OCI-LY1 (cell line): ENCODE measurements around the gene TPRG1.

ENCODE experiments used
- H2AFZ ChIP-seq: fragments of 200-600 bp; sonication (generic), shearing (Covaris generic); 2 replicates; pipeline ENCODE4 v1.6.0; 2014; ENCODE audit warnings: antibody characterized with exemption, mild to moderate bottlenecking, low read length
- H3F3A ChIP-seq: fragments of 200-600 bp; sonication (generic), shearing (Covaris generic); 2 replicates; pipeline ENCODE4 v1.6.0; 2014; ENCODE audit warnings: mild to moderate bottlenecking, antibody characterized with exemption, low read length, moderate library complexity; ENCODE audit not compliant: insufficient read depth
- H3K27ac ChIP-seq: fragments of 200-600 bp; sonication (generic); 2 replicates; pipeline ENCODE4 v1.5.1; 2014; ENCODE audit warnings: low read length, mixed run types, mild to moderate bottlenecking, low read depth; ENCODE audit not compliant: poor library complexity, severe bottlenecking
- H3K27me3 ChIP-seq: fragments of 200-600 bp; sonication (generic); 2 replicates; pipeline ENCODE4 v1.6.0; 2014; ENCODE audit warnings: antibody characterized with exemption, mild to moderate bottlenecking, low read length, moderate library complexity; ENCODE audit not compliant: insufficient read depth
- H3K36me3 ChIP-seq: fragments of 200-600 bp; sonication (generic); 2 replicates; pipeline ENCODE4 v1.6.1; 2014; ENCODE audit warnings: mild to moderate bottlenecking, antibody characterized with exemption, low read length, moderate library complexity, mixed read lengths; ENCODE audit not compliant: insufficient read depth
- H3K4me1 ChIP-seq: fragments of 200-600 bp; sonication (generic); 2 replicates; pipeline ENCODE4 v1.5.1; 2014; ENCODE audit warnings: mild to moderate bottlenecking, low read length, moderate library complexity; ENCODE audit not compliant: insufficient read depth, severe bottlenecking
- H3K4me2 ChIP-seq: fragments of 200-600 bp; sonication (generic), shearing (Covaris generic); 2 replicates; pipeline ENCODE4 v1.6.1; 2014; ENCODE audit warnings: low read length
- H3K4me3 ChIP-seq: fragments of 200-600 bp; sonication (generic); 2 replicates; pipeline ENCODE4 v1.5.1; 2014; ENCODE audit warnings: low read length, low read depth, mild to moderate bottlenecking, mixed read lengths; ENCODE audit not compliant: poor library complexity, severe bottlenecking
- H3K79me2 ChIP-seq: fragments of 200-600 bp; shearing (Covaris generic); 2 replicates; pipeline ENCODE4 v1.6.1; 2016; ENCODE audit warnings: mixed run types, low read length, mixed read lengths; ENCODE audit not compliant: insufficient read depth
- H3K9ac ChIP-seq: fragments of 200-600 bp; sonication (generic), shearing (Covaris generic); 2 replicates; pipeline ENCODE4 v1.6.1; 2014; ENCODE audit warnings: mild to moderate bottlenecking, low read length, mixed read lengths
- H3K9me2 ChIP-seq: fragments of 200-600 bp; sonication (generic), shearing (Covaris generic); 2 replicates; pipeline ENCODE4 v1.6.1; 2014; ENCODE audit warnings: low read depth, mild to moderate bottlenecking, low read length, mixed read lengths
- H3K9me3 ChIP-seq: fragments of 200-600 bp; shearing (Covaris generic); 2 replicates; pipeline ENCODE4 v1.6.1; 2014; ENCODE audit warnings: low read length, mixed read lengths
- H4K20me1 ChIP-seq: fragments of 200-600 bp; sonication (generic), shearing (Covaris generic); 2 replicates; pipeline ENCODE4 v1.6.0; 2016; ENCODE audit warnings: mild to moderate bottlenecking, low read length; ENCODE audit not compliant: insufficient read depth
- EZH2 ChIP-seq: fragments of 200-600 bp; sonication (generic), shearing (Covaris generic); IDR thresholded peaks from 2 replicates; pipeline ENCODE4 v1.8.0; 2017; ENCODE audit warnings: borderline replicate concordance, mixed run types, mild to moderate bottlenecking, antibody characterized with exemption, low read length, moderate library complexity, mixed read lengths
- TF ChIP-seq, protein P1 (sequence below): fragments of 200-600 bp; sonication (generic), shearing (Covaris generic); IDR thresholded peaks from 2 replicates; pipeline ENCODE4 v1.5.1; 2017; ENCODE audit warnings: mild to moderate bottlenecking, antibody characterized with exemption, low read length, moderate library complexity, mixed read lengths

TPRG1 gene

DNA sequence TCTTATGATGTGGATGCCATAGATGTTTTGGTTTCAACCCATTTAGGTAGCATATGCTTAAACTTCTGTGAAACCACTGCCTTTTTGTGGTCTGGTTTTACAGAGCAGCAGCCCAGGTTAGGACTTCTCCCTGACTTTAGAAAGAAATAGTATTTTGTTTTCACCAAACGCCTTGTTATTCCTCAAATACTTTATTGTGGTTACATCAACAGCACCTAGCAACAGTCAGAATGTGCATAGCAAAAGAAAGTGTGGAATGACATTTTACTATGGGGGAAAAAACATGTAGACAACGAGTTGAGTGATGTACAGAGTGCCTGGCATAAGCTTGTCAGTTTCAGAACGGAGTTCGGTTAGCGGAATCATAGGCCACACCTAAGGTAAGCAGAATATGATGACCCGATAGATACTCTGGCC lies 159.2 kb downstream of the TPRG1 start:
- H4K20me1 ChIP-seq, result no peaks in the 10 kb centered on the region
- no peak overlapping the region for H3K9ac ChIP-seq
- H3K4me2 ChIP-seq, result no peak overlapping the region
- H3K27me3 ChIP-seq, result no peaks in the 10 kb centered on the region
- no peaks in the 10 kb centered on the region for H3F3A ChIP-seq
- no peaks in the 10 kb centered on the region for H3K4me1 ChIP-seq
- no peak overlapping the region for H3K4me3 ChIP-seq
- H3K9me2 ChIP-seq, result no peaks in the 10 kb centered on the region
- no peak overlapping the region for H2AFZ ChIP-seq
- H3K36me3 ChIP-seq, result no peaks in the 10 kb centered on the region
- H3K79me2 ChIP-seq, result no peaks in the 10 kb centered on the region
- H3K9me3 ChIP-seq, result no peaks in the 10 kb centered on the region
- TF ChIP-seq, protein P1, sequence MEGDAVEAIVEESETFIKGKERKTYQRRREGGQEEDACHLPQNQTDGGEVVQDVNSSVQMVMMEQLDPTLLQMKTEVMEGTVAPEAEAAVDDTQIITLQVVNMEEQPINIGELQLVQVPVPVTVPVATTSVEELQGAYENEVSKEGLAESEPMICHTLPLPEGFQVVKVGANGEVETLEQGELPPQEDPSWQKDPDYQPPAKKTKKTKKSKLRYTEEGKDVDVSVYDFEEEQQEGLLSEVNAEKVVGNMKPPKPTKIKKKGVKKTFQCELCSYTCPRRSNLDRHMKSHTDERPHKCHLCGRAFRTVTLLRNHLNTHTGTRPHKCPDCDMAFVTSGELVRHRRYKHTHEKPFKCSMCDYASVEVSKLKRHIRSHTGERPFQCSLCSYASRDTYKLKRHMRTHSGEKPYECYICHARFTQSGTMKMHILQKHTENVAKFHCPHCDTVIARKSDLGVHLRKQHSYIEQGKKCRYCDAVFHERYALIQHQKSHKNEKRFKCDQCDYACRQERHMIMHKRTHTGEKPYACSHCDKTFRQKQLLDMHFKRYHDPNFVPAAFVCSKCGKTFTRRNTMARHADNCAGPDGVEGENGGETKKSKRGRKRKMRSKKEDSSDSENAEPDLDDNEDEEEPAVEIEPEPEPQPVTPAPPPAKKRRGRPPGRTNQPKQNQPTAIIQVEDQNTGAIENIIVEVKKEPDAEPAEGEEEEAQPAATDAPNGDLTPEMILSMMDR, result no peak
- TF ChIP-seq EZH2, result no peak
- H3K27ac ChIP-seq, result no peak overlapping the region

DNA sequence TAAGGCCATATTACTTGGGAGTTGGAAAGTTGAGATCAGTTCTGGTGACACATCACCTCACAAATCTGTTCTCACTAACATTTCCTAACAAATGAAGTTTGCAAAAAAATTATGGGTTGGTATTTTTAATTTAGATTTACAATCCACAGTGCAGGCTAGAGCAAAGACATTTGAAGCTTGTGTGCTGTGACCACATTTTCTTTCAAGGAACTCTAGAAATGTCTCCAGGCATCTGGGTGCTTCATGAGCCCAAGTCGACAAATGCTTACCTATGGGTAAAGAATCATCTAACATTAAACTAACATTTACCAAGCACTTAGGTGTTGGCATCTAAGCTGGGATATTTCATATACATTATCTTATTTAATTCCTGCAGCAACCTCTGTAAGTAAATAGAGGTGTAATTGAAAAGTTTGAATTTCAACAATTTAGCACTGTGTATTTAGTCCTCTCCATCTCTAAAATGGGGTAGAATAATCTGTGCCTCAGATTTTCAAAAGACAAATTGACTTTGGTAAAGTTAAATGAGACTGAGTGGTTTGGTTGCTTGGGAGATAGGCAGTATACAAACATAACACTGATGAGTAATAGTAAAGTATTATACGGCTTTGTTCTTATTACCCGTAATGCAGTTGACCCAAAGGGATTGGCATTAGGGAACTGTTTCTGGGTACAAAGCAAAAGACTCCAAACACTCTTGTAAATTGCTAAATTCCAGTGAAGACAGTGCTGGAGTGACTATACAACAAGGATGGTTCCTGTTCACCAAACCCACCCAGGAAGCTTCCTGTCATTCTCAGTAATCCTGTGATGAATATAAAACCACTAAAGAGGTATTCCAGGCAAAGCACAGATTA lies 162.5 kb downstream of the TPRG1 start:
- H2AFZ ChIP-seq, result no peak overlapping the region
- no peaks in the 10 kb centered on the region for H3K4me1 ChIP-seq
- H3K9ac ChIP-seq, result no peak overlapping the region
- no peaks in the 10 kb centered on the region for H3K36me3 ChIP-seq
- H3K79me2 ChIP-seq, result no peaks in the 10 kb centered on the region
- H3K4me2 ChIP-seq, result no peak overlapping the region
- TF ChIP-seq, protein P1, result no peak
- no peak for TF ChIP-seq EZH2
- H3K27me3 ChIP-seq, result no peaks in the 10 kb centered on the region
- no peak overlapping the region for H3K4me3 ChIP-seq
- no peaks in the 10 kb centered on the region for H4K20me1 ChIP-seq
- no peak overlapping the region for H3K27ac ChIP-seq
- no peaks in the 10 kb centered on the region for H3K9me2 ChIP-seq
- no peaks in the 10 kb centered on the region for H3F3A ChIP-seq
- no peaks in the 10 kb centered on the region for H3K9me3 ChIP-seq

DNA sequence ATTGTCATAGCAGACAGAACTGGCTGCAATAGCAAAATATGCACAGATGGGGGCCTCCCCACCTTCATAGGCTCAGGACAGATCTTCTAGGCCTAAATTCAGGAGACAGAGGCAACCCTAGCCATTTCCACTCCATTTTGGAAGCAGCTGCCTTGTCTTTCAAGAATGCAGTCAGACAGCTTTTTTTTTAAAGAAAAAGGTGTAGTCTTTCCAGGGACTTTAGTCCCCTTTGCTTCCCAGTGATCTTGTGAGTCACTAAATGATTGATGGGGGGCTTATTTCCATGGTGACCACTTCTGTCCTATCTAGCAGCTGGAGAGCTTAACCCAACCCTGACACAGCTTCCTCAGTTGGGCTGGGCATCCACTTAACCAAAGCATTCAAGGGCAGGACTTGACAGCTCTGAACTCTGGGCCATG lies 165.9 kb downstream of the TPRG1 start:
- Histone ChIP-seq H3K4me1 (no peaks in the 10 kb centered on the region), H3K4me3 (no peak overlapping the region), H3K36me3 (no peaks in the 10 kb centered on the region), H3K27ac (no peak overlapping the region), H3K9me3 (no peaks in the 10 kb centered on the region), H3K9ac (no peak overlapping the region), H3F3A (no peaks in the 10 kb centered on the region), H3K9me2 (no peaks in the 10 kb centered on the region), H3K27me3 (no peaks in the 10 kb centered on the region), H3K79me2 (no peaks in the 10 kb centered on the region), H4K20me1 (no peaks in the 10 kb centered on the region), H2AFZ (no peak overlapping the region), H3K4me2 (no peak overlapping the region)
- TF ChIP-seq, protein P1, result peak; percentile 10; the same call in 1 of the 2 replicates
- TF ChIP-seq EZH2, result no peak
